Ammon's horn (tissue), 1 donor: ENCODE data around the gene SMIM44.
"Not testable (repeated sequence)": the region's sequence is repeated elsewhere in the genome, so short reads cannot be mapped to it uniquely, and the experiment has no call there.

Experiments used
- DNase-seq: peaks from one replicate; pipeline ENCODE4 v3.0.0-alpha.2; 2016; ENCODE audit warnings: low spot score

The SMIM44 gene

GRCh38 chr19:3483226-3483628 lies at the start of gene SMIM44:
TSS of gene SMIM44 (minus strand) at chr19:3483441. CDS start at chr19:3483403, 38 bp downstream.
- no peak for DNase-seq

GRCh38 chr19:3533033-3533432 lies 49.8 kb upstream of the SMIM44 start:
- DNase-seq, result no peak

GRCh38 chr19:3532154-3532786 lies 49.0 kb upstream of the SMIM44 start:
- no peak for DNase-seq

GRCh38 chr19:3531716-3532115 lies 48.5 kb upstream of the SMIM44 start:
- no peak for DNase-seq

GRCh38 chr19:3530389-3530788 lies 47.1 kb upstream of the SMIM44 start:
- DNase-seq, result no peak

GRCh38 chr19:3529299-3529698 lies 46.1 kb upstream of the SMIM44 start:
- not testable (repeated sequence) for DNase-seq

GRCh38 chr19:3528539-3529211 lies 45.4 kb upstream of the SMIM44 start:
- DNase-seq, result no peak

- no peak for DNase-seq
Measured at GRCh38 chr19:3528080-3528479, 44.8 kb upstream of the SMIM44 start.

- no peak for DNase-seq
Measured at GRCh38 chr19:3527238-3527910, 44.1 kb upstream of the SMIM44 start.

- no peak for DNase-seq
Measured at GRCh38 chr19:3526507-3527237, 43.4 kb upstream of the SMIM44 start.

- DNase-seq, result no peak
Measured at GRCh38 chr19:3524904-3525451, 41.7 kb upstream of the SMIM44 start.

- DNase-seq, result no peak
Measured at GRCh38 chr19:3524078-3524842, 41.0 kb upstream of the SMIM44 start.

- no peak for DNase-seq
Measured at GRCh38 chr19:3523361-3524077, 40.3 kb upstream of the SMIM44 start.

- no peak for DNase-seq
Measured at GRCh38 chr19:3522421-3523360, 39.5 kb upstream of the SMIM44 start.

GRCh38 chr19:3521104-3521445 lies 37.8 kb upstream of the SMIM44 start:
- DNase-seq, result no peak

- DNase-seq, result no peak
Measured at GRCh38 chr19:3520166-3521103, 37.2 kb upstream of the SMIM44 start.

GRCh38 chr19:3519126-3519525 lies 35.9 kb upstream of the SMIM44 start:
- DNase-seq, result no peak

- no peak for DNase-seq
Measured at GRCh38 chr19:3518659-3519058, 35.4 kb upstream of the SMIM44 start.

- no peak for DNase-seq
Measured at GRCh38 chr19:3518255-3518654, 35.0 kb upstream of the SMIM44 start.
